Measurements from ENCODE around the gene FGFR3.

The FGFR3 gene

GRCh38 chr4:1803523-1804423, 10.7 kb downstream of the FGFR3 start:
- no peak for DNase-seq

GRCh38 chr4:1804638-1805492, 11.8 kb downstream of the FGFR3 start:
- no peak for DNase-seq

- no peak for DNase-seq
Observed at GRCh38 chr4:1805493-1806222, 12.6 kb downstream of the FGFR3 start.

- DNase-seq, result no peak
Observed at GRCh38 chr4:1806223-1806564, 13.1 kb downstream of the FGFR3 start.

- no peak for DNase-seq
Observed at GRCh38 chr4:1806596-1807331, 13.7 kb downstream of the FGFR3 start.

- no peak for DNase-seq
Observed at GRCh38 chr4:1807332-1807777, 14.3 kb downstream of the FGFR3 start.

- no peak for DNase-seq
Observed at GRCh38 chr4:1808396-1808795, 15.3 kb downstream of the FGFR3 start.

GRCh38 chr4:1808851-1809753, 16.0 kb downstream of the FGFR3 start:
- no peak for DNase-seq

- peak; percentile 63 for DNase-seq
Observed at GRCh38 chr4:1809754-1810502, 16.8 kb downstream of the FGFR3 start.

- DNase-seq, result no peak
Observed at GRCh38 chr4:1810765-1811164, 17.7 kb downstream of the FGFR3 start.

GRCh38 chr4:1812720-1813119, 19.6 kb downstream of the FGFR3 start:
- DNase-seq, result no peak

- no peak for DNase-seq
Observed at GRCh38 chr4:1813231-1813630, 20.1 kb downstream of the FGFR3 start.

- no peak for DNase-seq
Observed at GRCh38 chr4:1813915-1814314, 20.8 kb downstream of the FGFR3 start.

GRCh38 chr4:1814453-1814852, 21.4 kb downstream of the FGFR3 start:
- DNase-seq, result no peak

GRCh38 chr4:1815096-1815996, 22.3 kb downstream of the FGFR3 start:
- no peak for DNase-seq

GRCh38 chr4:1815997-1816860, 23.1 kb downstream of the FGFR3 start:
- DNase-seq, result no peak

- DNase-seq, result no peak
Observed at GRCh38 chr4:1819284-1819683, 26.2 kb downstream of the FGFR3 start.

GRCh38 chr4:1819816-1820215, 26.7 kb downstream of the FGFR3 start:
- DNase-seq, result no peak

All from activated CD4-positive, alpha-beta T cell treated with anti-CD3 and anti-CD28 coated beads, Interleukin-2, amount 50 U/mL, for 1 hour (primary cell).